Upper lobe of left lung (tissue), 4 donors: ENCODE measurements around the gene SPOP.

Experiments
- EP300 ChIP-seq, 4 donors: sonication (generic); formaldehyde crosslinking; IDR thresholded peaks; one replicate each; pipeline ENCODE4 v1.5.1; 2017; ENCODE audit warnings: antibody characterized with exemption in 4 of 4, control low read depth in 2 of 4
- POLR2A ChIP-seq, 4 donors: fragments of 450-650 bp; IDR thresholded peaks; one replicate each; pipeline ENCODE4 v1.5.1; 2016 to 2017; ENCODE audit warnings: antibody characterized with exemption in 4 of 4, mild to moderate bottlenecking in 2 of 4
- POLR2AphosphoS5 ChIP-seq, 2 donors: sonication (generic); formaldehyde crosslinking; IDR thresholded peaks; one replicate each; pipeline ENCODE4 v1.5.1; 2017; ENCODE audit warnings: antibody characterized with exemption in 2 of 2
- TF ChIP-seq, protein P1 (sequence below), 6 experiments: fragments of 450-650 bp in 4 of 6; fragments of 200-600 bp in 2 of 6; sonication (generic) in 2 of 6; IDR thresholded peaks; one replicate each; pipeline ENCODE4 v1.5.1; 2016 to 2019; ENCODE audit warnings: antibody characterized with exemption in 6 of 6

DNA sequence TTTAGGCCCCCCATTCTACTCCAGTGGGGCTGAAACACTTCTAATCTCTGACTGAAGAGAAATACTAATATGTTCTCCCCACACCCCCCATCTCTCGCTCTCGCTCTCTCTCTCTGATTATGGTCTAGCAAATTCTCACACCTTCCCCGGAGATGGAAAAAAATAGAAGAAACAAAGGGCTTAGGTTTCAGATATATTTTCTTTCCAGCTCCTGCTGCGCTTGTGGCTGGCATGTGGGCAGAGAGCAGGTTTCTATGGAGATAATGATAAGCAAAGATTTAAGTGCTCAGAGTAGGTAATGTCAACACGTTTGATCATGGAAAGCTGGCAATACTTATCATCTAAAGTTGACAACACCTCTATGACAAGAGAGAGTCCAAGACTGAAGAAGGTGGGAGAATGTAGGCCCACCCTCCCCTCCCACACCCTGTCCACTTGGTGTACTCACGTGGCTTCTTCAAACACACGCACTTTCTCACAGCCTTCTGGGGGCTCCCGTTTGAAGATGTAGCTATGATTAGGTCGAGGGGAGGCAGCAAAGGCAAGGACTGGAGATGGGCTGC lies 37.9 kb upstream of the SPOP start:
- TF ChIP-seq POLR2A (IDR thresholded peaks at IDR 0.05) (no peak), POLR2AphosphoS5 (IDR thresholded peaks at IDR 0.05) (no peak), EP300 (IDR thresholded peaks at IDR 0.05) (no peak)
- TF ChIP-seq, protein P1, sequence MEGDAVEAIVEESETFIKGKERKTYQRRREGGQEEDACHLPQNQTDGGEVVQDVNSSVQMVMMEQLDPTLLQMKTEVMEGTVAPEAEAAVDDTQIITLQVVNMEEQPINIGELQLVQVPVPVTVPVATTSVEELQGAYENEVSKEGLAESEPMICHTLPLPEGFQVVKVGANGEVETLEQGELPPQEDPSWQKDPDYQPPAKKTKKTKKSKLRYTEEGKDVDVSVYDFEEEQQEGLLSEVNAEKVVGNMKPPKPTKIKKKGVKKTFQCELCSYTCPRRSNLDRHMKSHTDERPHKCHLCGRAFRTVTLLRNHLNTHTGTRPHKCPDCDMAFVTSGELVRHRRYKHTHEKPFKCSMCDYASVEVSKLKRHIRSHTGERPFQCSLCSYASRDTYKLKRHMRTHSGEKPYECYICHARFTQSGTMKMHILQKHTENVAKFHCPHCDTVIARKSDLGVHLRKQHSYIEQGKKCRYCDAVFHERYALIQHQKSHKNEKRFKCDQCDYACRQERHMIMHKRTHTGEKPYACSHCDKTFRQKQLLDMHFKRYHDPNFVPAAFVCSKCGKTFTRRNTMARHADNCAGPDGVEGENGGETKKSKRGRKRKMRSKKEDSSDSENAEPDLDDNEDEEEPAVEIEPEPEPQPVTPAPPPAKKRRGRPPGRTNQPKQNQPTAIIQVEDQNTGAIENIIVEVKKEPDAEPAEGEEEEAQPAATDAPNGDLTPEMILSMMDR (IDR thresholded peaks at IDR 0.05): no peak
